ENCODE results near the gene NTRK3. TPM values are rescaled to one million over a fixed set of nuclear protein-coding genes. Genes with fewer than 3 reads are reported as not detected.
A peak's percentile ranks its signal among the peaks of the same experiment; 100 is the strongest.

Gene NTRK3
- total and polyA plus RNA-seq, 4 experiments from 2014 or later = 0.67 TPM; not detected in 3

- H3K4me1 ChIP-seq (ENCODE audit: insufficient read depth, low read length) = no peaks in the 10 kb centered on the region
- Mint-ChIP-seq H3K4me1 (no peaks in the 10 kb centered on the region), H3K27me3 (peaks cover 0 to 13% of the 10 kb centered on the region in 2 donors), H3K9me3 (peaks cover 0 to 3% (median 0%) of the 10 kb centered on the region in 8 donors), H3K36me3 (no peaks in the 10 kb centered on the region), H3K4me3 (no peak overlapping the region), H3K27ac (no peak overlapping the region)
- H3K4me3 ChIP-seq (ENCODE audit: low read length in 2 of 2) = peak overlapping the region in 1 of 2 donors; percentile 17
- POLR2A ChIA-PET (ENCODE audit: partially characterized antibody) = no interaction called here
- intact Hi-C loops (cut with micrococcal nuclease) = no loop called here
- H3K9me3 ChIP-seq (ENCODE audit: control insufficient read depth in 1 of 2, low read length in 2 of 2) = no peaks in the 10 kb centered on the region
- H3K27ac ChIP-seq (ENCODE audit: low read depth, low read length) = no peak overlapping the region
- DNase-seq = no peak
- no peaks in the 10 kb centered on the region for H3K27me3 ChIP-seq (ENCODE audit: insufficient read depth, low read length)
- H3K36me3 ChIP-seq (ENCODE audit: insufficient read depth, low read length) = no peaks in the 10 kb centered on the region
- CTCF ChIA-PET (ENCODE audit: partially characterized antibody) = no interaction called here
Observed at GRCh38 chr15:87827131-87827530, 429.4 kb downstream of the NTRK3 start.

DNA sequence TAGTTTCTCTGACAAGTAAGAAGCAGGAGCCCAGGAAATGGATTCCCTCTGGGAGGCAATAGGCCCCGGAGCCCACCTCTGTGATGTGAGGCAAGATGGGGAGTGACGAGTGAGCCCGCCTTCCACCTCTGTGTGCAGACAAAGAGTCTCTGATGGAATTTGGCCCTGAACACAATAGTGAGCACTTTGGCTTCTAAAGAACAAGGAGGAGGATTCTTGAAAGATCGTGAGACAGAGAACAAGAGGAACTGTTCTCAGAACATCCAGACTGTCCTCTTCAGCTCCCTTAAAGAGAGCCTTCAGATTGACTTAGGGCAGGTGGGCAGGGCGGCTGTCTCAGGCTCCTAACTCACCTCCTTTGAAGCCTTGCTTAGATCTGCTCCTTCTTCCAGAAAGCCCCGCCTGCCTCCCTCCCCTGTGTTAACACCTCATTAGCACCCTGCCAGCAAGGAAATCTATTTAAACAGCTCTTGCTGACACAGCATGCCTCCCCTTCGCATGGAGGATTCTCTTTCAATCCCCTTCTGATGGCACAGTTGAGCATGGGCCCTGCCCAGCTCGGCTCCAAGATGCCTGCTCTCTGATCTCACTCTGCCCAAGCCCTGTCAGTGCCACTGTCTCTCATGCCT lies 430.3 kb downstream of the NTRK3 start:
- Histone ChIP-seq H3K27me3 (ENCODE audit: insufficient read depth, low read length) (no peaks in the 10 kb centered on the region), H3K36me3 (ENCODE audit: insufficient read depth, low read length) (no peaks in the 10 kb centered on the region), H3K4me1 (ENCODE audit: insufficient read depth, low read length) (no peaks in the 10 kb centered on the region), H3K9me3 (ENCODE audit: control insufficient read depth in 1 of 2, low read length in 2 of 2) (no peaks in the 10 kb centered on the region), H3K27ac (ENCODE audit: low read depth, low read length) (no peak overlapping the region), H3K4me3 (ENCODE audit: low read length in 2 of 2) (no peak overlapping the region)
- H3K4me1 Mint-ChIP-seq = no peaks in the 10 kb centered on the region
- peaks cover 0 to 11% of the 10 kb centered on the region in 2 donors for H3K27me3 Mint-ChIP-seq
- peaks cover 0 to 3% (median 0%) of the 10 kb centered on the region in 8 donors for H3K9me3 Mint-ChIP-seq
- H3K27ac Mint-ChIP-seq = peak overlapping the region in 1 of 7 donors; percentile 9
- POLR2A ChIA-PET (ENCODE audit: partially characterized antibody) = no interaction called here
- H3K4me3 Mint-ChIP-seq = no peak overlapping the region
- intact Hi-C loops (cut with micrococcal nuclease) = no loop called here
- no peak for DNase-seq
- CTCF ChIA-PET (ENCODE audit: partially characterized antibody) = no interaction called here
- no peaks in the 10 kb centered on the region for H3K36me3 Mint-ChIP-seq

DNA sequence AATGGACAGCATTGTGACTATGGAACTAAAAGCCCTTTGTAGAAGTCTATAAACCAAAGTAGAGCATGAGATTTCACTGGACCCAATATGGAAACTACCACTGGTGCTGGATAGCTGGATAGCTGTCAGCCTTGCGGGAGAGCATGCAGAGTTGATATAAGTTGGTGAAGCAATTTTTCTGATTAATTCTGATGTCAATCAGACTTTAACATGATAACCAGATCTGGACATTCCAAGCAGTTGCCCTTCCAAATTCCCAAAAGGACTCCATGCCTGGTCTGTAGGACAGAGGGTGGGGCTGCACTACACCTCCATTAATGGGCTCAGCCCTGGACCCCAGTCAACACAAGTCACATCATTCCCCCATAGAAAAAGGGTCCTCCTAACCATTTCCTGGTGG lies 437.8 kb downstream of the NTRK3 start:
- Mint-ChIP-seq H3K4me3 (no peak overlapping the region), H3K27ac (no peak overlapping the region)
- no peaks in the 10 kb centered on the region for H3K4me1 ChIP-seq (ENCODE audit: insufficient read depth, low read length)

GRCh38 chr15:87817553-87817952 lies 439.0 kb downstream of the NTRK3 start:
- Histone ChIP-seq H3K4me1 (ENCODE audit: insufficient read depth, low read length) (no peaks in the 10 kb centered on the region), H3K4me3 (ENCODE audit: low read length in 2 of 2) (no peak overlapping the region), H3K36me3 (ENCODE audit: insufficient read depth, low read length) (no peaks in the 10 kb centered on the region), H3K9me3 (ENCODE audit: control insufficient read depth in 1 of 2, low read length in 2 of 2) (no peaks in the 10 kb centered on the region), H3K27me3 (ENCODE audit: insufficient read depth, low read length) (no peaks in the 10 kb centered on the region), H3K27ac (ENCODE audit: low read depth, low read length) (no peak overlapping the region)
- ChIA-PET POLR2A (ENCODE audit: partially characterized antibody) (no interaction called here), CTCF (ENCODE audit: partially characterized antibody) (no interaction called here)
- Mint-ChIP-seq H3K27ac (peak overlapping the region in 1 of 7 donors; percentile 9), H3K4me1 (no peaks in the 10 kb centered on the region), H3K4me3 (no peak overlapping the region), H3K9me3 (peaks cover 0 to 6% (median under 1%) of the 10 kb centered on the region in 8 donors), H3K27me3 (peaks cover 0 to 4% of the 10 kb centered on the region in 2 donors), H3K36me3 (no peaks in the 10 kb centered on the region)
- intact Hi-C loops (cut with micrococcal nuclease) = no loop called here
- no peak for DNase-seq

More for the DNA sequence above, 437.8 kb downstream of the NTRK3 start:
- no peaks in the 10 kb centered on the region for H3K36me3 ChIP-seq (ENCODE audit: insufficient read depth, low read length)
- ChIA-PET CTCF (ENCODE audit: partially characterized antibody) (no interaction called here), POLR2A (ENCODE audit: partially characterized antibody) (no interaction called here)
- H3K27ac ChIP-seq (ENCODE audit: low read depth, low read length) = no peak overlapping the region
- H3K27me3 ChIP-seq (ENCODE audit: insufficient read depth, low read length) = no peaks in the 10 kb centered on the region
- Mint-ChIP-seq H3K4me1 (no peaks in the 10 kb centered on the region), H3K36me3 (no peaks in the 10 kb centered on the region), H3K27me3 (peaks cover 0 to 4% of the 10 kb centered on the region in 2 donors), H3K9me3 (peaks cover 0 to 6% (median under 1%) of the 10 kb centered on the region in 8 donors)
- H3K4me3 ChIP-seq (ENCODE audit: low read length in 2 of 2) = no peak overlapping the region
- intact Hi-C loops (cut with micrococcal nuclease) = no loop called here
- DNase-seq = no peak
- no peaks in the 10 kb centered on the region for H3K9me3 ChIP-seq (ENCODE audit: control insufficient read depth in 1 of 2, low read length in 2 of 2)

DNA sequence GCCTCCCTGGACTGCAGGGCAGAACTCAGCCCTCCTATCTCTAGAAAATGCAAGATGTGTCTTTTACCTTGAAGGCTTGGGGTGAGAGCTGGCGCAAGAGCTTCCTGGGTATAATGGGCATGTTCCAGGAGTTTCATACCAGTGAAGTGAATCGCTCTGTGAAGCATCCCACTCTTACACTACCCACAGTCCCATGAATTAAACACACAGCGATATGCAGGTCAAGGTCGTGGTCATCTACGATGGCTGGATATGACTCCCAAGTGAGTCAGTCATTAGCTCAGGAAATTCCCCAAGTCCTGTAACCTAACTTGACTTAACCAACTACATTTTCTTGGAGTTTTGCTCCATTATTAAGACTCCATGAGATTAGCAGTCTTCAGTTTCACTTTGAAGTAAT lies 439.7 kb downstream of the NTRK3 start:
- Mint-ChIP-seq H3K27ac (no peak overlapping the region), H3K36me3 (no peaks in the 10 kb centered on the region), H3K27me3 (peaks cover 0 to 4% of the 10 kb centered on the region in 2 donors), H3K9me3 (peaks cover 0 to 6% (median under 1%) of the 10 kb centered on the region in 8 donors), H3K4me1 (no peaks in the 10 kb centered on the region), H3K4me3 (no peak overlapping the region)
- H3K27ac ChIP-seq (ENCODE audit: low read depth, low read length) = no peak overlapping the region
- intact Hi-C loops (cut with micrococcal nuclease) = no loop called here
- H3K9me3 ChIP-seq (ENCODE audit: control insufficient read depth in 1 of 2, low read length in 2 of 2) = no peaks in the 10 kb centered on the region
- CTCF ChIA-PET (ENCODE audit: partially characterized antibody) = no interaction called here
- no peaks in the 10 kb centered on the region for H3K36me3 ChIP-seq (ENCODE audit: insufficient read depth, low read length)
- POLR2A ChIA-PET (ENCODE audit: partially characterized antibody) = no interaction called here
- no peaks in the 10 kb centered on the region for H3K27me3 ChIP-seq (ENCODE audit: insufficient read depth, low read length)
- DNase-seq = no peak
- no peaks in the 10 kb centered on the region for H3K4me1 ChIP-seq (ENCODE audit: insufficient read depth, low read length)
- H3K4me3 ChIP-seq (ENCODE audit: low read length in 2 of 2) = no peak overlapping the region

- Histone ChIP-seq H3K4me3 (ENCODE audit: low read length in 2 of 2) (no peak overlapping the region), H3K36me3 (ENCODE audit: insufficient read depth, low read length) (no peaks in the 10 kb centered on the region), H3K27me3 (ENCODE audit: insufficient read depth, low read length) (no peaks in the 10 kb centered on the region), H3K27ac (ENCODE audit: low read depth, low read length) (no peak overlapping the region), H3K9me3 (ENCODE audit: control insufficient read depth in 1 of 2, low read length in 2 of 2) (no peaks in the 10 kb centered on the region), H3K4me1 (ENCODE audit: insufficient read depth, low read length) (no peaks in the 10 kb centered on the region)
- Mint-ChIP-seq H3K9me3 (peaks cover 0 to 6% (median under 1%) of the 10 kb centered on the region in 8 donors), H3K36me3 (no peaks in the 10 kb centered on the region), H3K4me3 (no peak overlapping the region), H3K27ac (no peak overlapping the region), H3K27me3 (peaks cover 0 to 4% of the 10 kb centered on the region in 2 donors), H3K4me1 (no peaks in the 10 kb centered on the region)
- intact Hi-C loops (cut with micrococcal nuclease) = no loop called here
- DNase-seq = no peak
- ChIA-PET POLR2A (ENCODE audit: partially characterized antibody) (no interaction called here), CTCF (ENCODE audit: partially characterized antibody) (no interaction called here)
Observed at GRCh38 chr15:87816016-87816415, 440.5 kb downstream of the NTRK3 start.

Measured in CD4-positive, alpha-beta memory T cell (primary cell).